GM18520 (cell line): Measurements from ENCODE around the gene CDH19.

Experiments used
- ATAC-seq: cut with Tn5 transposase; IDR thresholded peaks from one replicate; pipeline ENCODE4 v1.9.1; 2021; ENCODE audit not compliant: unreplicated experiment

Gene CDH19

GRCh38 chr18:66603941-66604627, at the start of gene CDH19:
CDH19 (minus strand) TSS chr18:66604090; CDS start chr18:66572204, 31,886 bp downstream.
- no peak for ATAC-seq

GRCh38 chr18:66647671-66648070, 43.8 kb upstream of the CDH19 start:
- ATAC-seq = no peak

GRCh38 chr18:66646609-66647008, 42.7 kb upstream of the CDH19 start:
- ATAC-seq = no peak

- ATAC-seq = no peak
Observed at GRCh38 chr18:66645983-66646382, 42.1 kb upstream of the CDH19 start.

- ATAC-seq = no peak
Observed at GRCh38 chr18:66641056-66641455, 37.2 kb upstream of the CDH19 start.

GRCh38 chr18:66640431-66640830, 36.5 kb upstream of the CDH19 start:
- ATAC-seq = no peak

- no peak for ATAC-seq
Observed at GRCh38 chr18:66638856-66639629, 35.2 kb upstream of the CDH19 start.

- no peak for ATAC-seq
Observed at GRCh38 chr18:66635342-66635741, 31.5 kb upstream of the CDH19 start.

- no peak for ATAC-seq
Observed at GRCh38 chr18:66632756-66633155, 28.9 kb upstream of the CDH19 start.

GRCh38 chr18:66630831-66631230, 26.9 kb upstream of the CDH19 start:
- ATAC-seq = no peak

- no peak for ATAC-seq
Observed at GRCh38 chr18:66623821-66624220, 19.9 kb upstream of the CDH19 start.

- ATAC-seq = no peak
Observed at GRCh38 chr18:66621816-66622576, 18.1 kb upstream of the CDH19 start.

GRCh38 chr18:66616523-66616983, 12.7 kb upstream of the CDH19 start:
- ATAC-seq = no peak

GRCh38 chr18:66615176-66615575, 11.3 kb upstream of the CDH19 start:
- no peak for ATAC-seq

GRCh38 chr18:66607632-66608031, 3.7 kb upstream of the CDH19 start:
- ATAC-seq = no peak

- no peak for ATAC-seq
Observed at GRCh38 chr18:66601649-66602048, 2.2 kb downstream of the CDH19 start.

GRCh38 chr18:66599190-66599589, 4.7 kb downstream of the CDH19 start:
- no peak for ATAC-seq

GRCh38 chr18:66587430-66587829, 16.5 kb downstream of the CDH19 start:
- no peak for ATAC-seq

- ATAC-seq = no peak
Observed at GRCh38 chr18:66582211-66582610, 21.7 kb downstream of the CDH19 start.

GRCh38 chr18:66575263-66575662, 28.6 kb downstream of the CDH19 start:
- no peak for ATAC-seq

GRCh38 chr18:66571845-66572244, 32.0 kb downstream of the CDH19 start:
- ATAC-seq = no peak

GRCh38 chr18:66566616-66567015, 37.3 kb downstream of the CDH19 start:
- ATAC-seq = no peak
